HEK293 (cell line): ENCODE measurements around the gene CLDN19.

ENCODE experiments used
- CTCF ChIA-PET: fragments of 350-600 bp; formaldehyde crosslinking; extraction: SDS; loops from one replicate; lab custom pipeline; 2021; ENCODE audit warnings: antibody characterized with exemption; lab: Yijun Ruan, JAX
- POLR2A ChIA-PET: fragments of 300-600 bp; formaldehyde crosslinking; extraction: SDS; loops from one replicate; lab custom pipeline; 2020; ENCODE audit warnings: antibody characterized with exemption, inconsistent platforms; lab: Yijun Ruan, JAX
- H3K27ac ChIP-seq: fragments of 200-500 bp; sonication (Bioruptor generic); 2 replicates; pipeline ENCODE4 v1.5.1; 2014; ENCODE audit warnings: low read depth, low read length, control low read depth, inconsistent platforms; ENCODE audit errors: extremely low read depth
- H3K36me3 ChIP-seq, 2 experiments: fragments of 200-500 bp in 1 of 2; sonication (Bioruptor generic) in 1 of 2; 1 replicate in 1 of 2; 2 replicates in 1 of 2; pipeline ENCODE4 v1.5.1; 2014 to 2017; ENCODE audit warnings: inconsistent platforms in 2 of 2, low read length in 2 of 2; ENCODE audit not compliant: control insufficient read depth in 2 of 2, insufficient read depth in 1 of 2
- H3K4me1 ChIP-seq: fragments of 200-500 bp; sonication (Bioruptor generic); 2 replicates; pipeline ENCODE4 v1.5.1; 2014; ENCODE audit warnings: mild to moderate bottlenecking, low read length, inconsistent platforms; ENCODE audit not compliant: control insufficient read depth, insufficient read depth
- H3K4me3 ChIP-seq: 2 replicates; pipeline ENCODE4 v1.5.1; 2011; ENCODE audit warnings: low read depth, mild to moderate bottlenecking, control low read depth, low read length, moderate library complexity
- H3K9me3 ChIP-seq: fragments of 200-500 bp; sonication (Bioruptor generic); 2 replicates; pipeline ENCODE4 v1.5.1; 2014; ENCODE audit warnings: low read depth, low read length, inconsistent platforms; ENCODE audit not compliant: control insufficient read depth, insufficient read depth
- GLI2 ChIP-seq: fragments of 450-650 bp; formaldehyde crosslinking; IDR thresholded peaks from 2 replicates; pipeline ENCODE4; 2017; ENCODE audit warnings: missing biosample characterization, missing genetic modification characterization, low read depth, borderline replicate concordance
- SETDB1 ChIP-seq: IDR thresholded peaks from one replicate; pipeline ENCODE4 v1.6.1; 2017; ENCODE audit warnings: mild to moderate bottlenecking, low read length, moderate library complexity, mixed read lengths; ENCODE audit not compliant: insufficient read length
- YY2 ChIP-seq: fragments of 450-650 bp; formaldehyde crosslinking; IDR thresholded peaks from 2 replicates; pipeline ENCODE4 v1.5.1; 2016; ENCODE audit warnings: missing biosample characterization, missing genetic modification characterization
- ZBTB21 ChIP-seq: fragments of 450-650 bp; formaldehyde crosslinking; IDR thresholded peaks from 2 replicates; pipeline ENCODE4 v1.5.1; 2017; ENCODE audit warnings: missing biosample characterization, missing genetic modification characterization
- ZBTB7A ChIP-seq: fragments of 450-650 bp; formaldehyde crosslinking; IDR thresholded peaks from 2 replicates; pipeline ENCODE4 v1.5.1; 2016; ENCODE audit warnings: low read depth, missing biosample characterization, missing genetic modification characterization
- ZFHX2 ChIP-seq: fragments of 450-650 bp; formaldehyde crosslinking; conservative IDR thresholded peaks from 2 replicates; pipeline ENCODE4 v1.5.1; 2016; ENCODE audit warnings: missing biosample characterization, missing genetic modification characterization
- ZNF112 ChIP-seq: fragments of 450-650 bp; formaldehyde crosslinking; IDR thresholded peaks from 2 replicates; pipeline ENCODE4 v1.5.0; 2017; ENCODE audit warnings: missing biosample characterization, missing genetic modification characterization
- ZNF157 ChIP-seq: fragments of 450-650 bp; formaldehyde crosslinking; IDR thresholded peaks from 2 replicates; pipeline ENCODE4 v1.5.1; 2016; ENCODE audit warnings: missing biosample characterization, missing genetic modification characterization
- ZNF184 ChIP-seq: fragments of 450-650 bp; IDR thresholded peaks from 2 replicates; pipeline ENCODE4 v1.5.1; 2018; ENCODE audit warnings: missing biosample characterization, mild to moderate bottlenecking, missing genetic modification characterization
- ZNF19 ChIP-seq: fragments of 450-650 bp; formaldehyde crosslinking; IDR thresholded peaks from 2 replicates; pipeline ENCODE4; 2016; ENCODE audit warnings: missing biosample characterization, missing genetic modification characterization, low read depth
- ZNF394 ChIP-seq: fragments of 450-650 bp; formaldehyde crosslinking; IDR thresholded peaks from 2 replicates; pipeline ENCODE4 v1.5.1; 2016; ENCODE audit warnings: missing biosample characterization, missing genetic modification characterization, mild to moderate bottlenecking, moderate library complexity, borderline replicate concordance
- ZNF473 ChIP-seq: fragments of 450-650 bp; formaldehyde crosslinking; IDR thresholded peaks from 2 replicates; pipeline ENCODE4 v1.5.1; 2017; ENCODE audit warnings: missing biosample characterization, missing genetic modification characterization
- ZNF514 ChIP-seq: fragments of 450-650 bp; formaldehyde crosslinking; IDR thresholded peaks from 2 replicates; pipeline ENCODE4 v1.5.1; 2016; ENCODE audit warnings: missing biosample characterization, missing genetic modification characterization
- ZNF658 ChIP-seq: fragments of 450-650 bp; formaldehyde crosslinking; IDR thresholded peaks from 2 replicates; pipeline ENCODE4; 2016; ENCODE audit warnings: missing biosample characterization, missing genetic modification characterization
- ZXDB ChIP-seq: fragments of 450-650 bp; formaldehyde crosslinking; IDR thresholded peaks from 2 replicates; pipeline ENCODE4 v1.5.1; 2016; ENCODE audit warnings: missing biosample characterization, missing genetic modification characterization
- TF ChIP-seq, protein P1 (sequence below): fragments of 450-650 bp; formaldehyde crosslinking; IDR thresholded peaks from 2 replicates; pipeline ENCODE4 v1.5.1; 2017; ENCODE audit warnings: missing biosample characterization, missing genetic modification characterization
- TF ChIP-seq, protein P2 (sequence below): fragments of 450-650 bp; IDR thresholded peaks from 2 replicates; pipeline ENCODE4 v1.5.1; 2018; ENCODE audit warnings: missing biosample characterization, mild to moderate bottlenecking, missing genetic modification characterization
- TF ChIP-seq, protein P3 (sequence below): fragments of 450-650 bp; formaldehyde crosslinking; IDR thresholded peaks from 2 replicates; pipeline ENCODE4 v1.5.1; 2016; ENCODE audit warnings: missing biosample characterization, missing genetic modification characterization
- TF ChIP-seq, protein P4 (sequence below): fragments of 450-650 bp; formaldehyde crosslinking; conservative IDR thresholded peaks from 2 replicates; pipeline ENCODE4 v1.5.1; 2016; ENCODE audit warnings: low read depth, missing biosample characterization, missing genetic modification characterization
- TF ChIP-seq, protein P5 (sequence below): fragments of 450-650 bp; formaldehyde crosslinking; IDR thresholded peaks from 2 replicates; pipeline ENCODE4 v1.5.1; 2016; ENCODE audit warnings: missing biosample characterization, missing genetic modification characterization

The CLDN19 gene

DNA sequence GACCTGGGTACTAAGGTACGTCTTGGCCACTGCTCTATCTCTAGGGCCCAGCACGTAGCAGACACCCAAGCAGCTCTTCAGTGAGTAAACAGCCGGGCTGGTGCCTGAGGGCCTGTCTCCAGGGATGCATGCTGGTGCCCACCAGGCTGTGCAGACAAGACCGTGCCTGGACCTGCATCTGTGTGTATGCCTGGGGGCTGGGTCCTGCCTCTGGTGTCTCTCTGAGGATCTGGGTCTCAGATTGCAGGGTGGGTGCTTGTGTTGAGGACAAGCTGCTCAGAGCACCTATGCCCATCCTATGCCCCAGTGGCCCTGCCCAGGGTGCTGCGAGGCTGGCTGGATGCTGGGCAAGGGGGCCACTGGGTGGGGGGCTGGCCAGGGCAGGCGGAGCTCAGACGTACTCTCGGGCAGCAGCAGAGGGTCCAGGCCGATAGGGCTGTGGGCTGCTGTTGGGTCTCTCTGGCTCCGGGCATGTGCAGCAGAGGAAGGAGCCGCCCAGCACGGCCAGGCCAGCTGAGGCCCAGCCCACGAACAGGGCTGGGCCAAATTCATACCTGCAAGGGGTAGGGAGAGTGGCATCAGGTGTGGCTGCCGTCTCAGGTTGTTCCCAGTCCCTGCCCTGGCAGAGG lies 4.4 kb downstream of the CLDN19 start:
- no peaks in the 10 kb centered on the region for H3K36me3 ChIP-seq
- no peak overlapping the region for H3K4me3 ChIP-seq
- no peaks in the 10 kb centered on the region for H3K4me1 ChIP-seq
- H3K9me3 ChIP-seq: no peaks in the 10 kb centered on the region
- POLR2A ChIA-PET: no interaction called here
- TF ChIP-seq ZBTB21 (tag by site-specific recombination) (no peak), ZNF19 (tag by site-specific recombination) (no peak), ZFHX2 (0 out of 2 replicates have a peak, but pooled peaks have one; percentile 8)
- H3K27ac ChIP-seq: no peak overlapping the region
- CTCF ChIA-PET: interaction anchor here (0.6 to 1.7 kb wide), 3 partner anchors 31 to 224 kb away, joined by 3 to 4 read pairs (median 3); partner anchors contain the start of gene P3H1

DNA sequence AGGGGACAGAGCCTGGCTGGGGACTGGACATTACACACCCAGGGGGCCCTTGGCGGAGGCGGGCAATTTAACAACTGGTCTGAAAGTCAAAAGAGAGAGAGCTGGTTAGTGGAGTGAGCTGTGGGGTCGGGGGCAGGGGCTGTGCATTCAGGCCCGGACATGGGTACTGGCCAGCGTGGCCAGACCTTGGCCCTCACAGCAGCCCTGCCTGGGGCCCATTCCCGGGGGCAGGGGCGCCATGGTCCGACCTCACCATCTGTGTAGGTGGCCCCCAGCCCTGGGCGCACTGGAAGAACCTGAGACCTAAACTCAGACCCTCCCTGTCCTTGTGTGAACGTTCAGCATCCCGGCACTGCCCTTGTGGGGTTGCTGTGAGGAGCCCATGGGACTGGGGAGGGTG lies 5.0 kb downstream of the CLDN19 start:
- CTCF ChIA-PET: interaction anchor here (1.7 kb wide), 1 partner anchor 31 kb away, joined by 4 read pairs; the partner anchor contains the start of gene P3H1
- no peak overlapping the region for H3K4me3 ChIP-seq
- TF ChIP-seq, protein P1, sequence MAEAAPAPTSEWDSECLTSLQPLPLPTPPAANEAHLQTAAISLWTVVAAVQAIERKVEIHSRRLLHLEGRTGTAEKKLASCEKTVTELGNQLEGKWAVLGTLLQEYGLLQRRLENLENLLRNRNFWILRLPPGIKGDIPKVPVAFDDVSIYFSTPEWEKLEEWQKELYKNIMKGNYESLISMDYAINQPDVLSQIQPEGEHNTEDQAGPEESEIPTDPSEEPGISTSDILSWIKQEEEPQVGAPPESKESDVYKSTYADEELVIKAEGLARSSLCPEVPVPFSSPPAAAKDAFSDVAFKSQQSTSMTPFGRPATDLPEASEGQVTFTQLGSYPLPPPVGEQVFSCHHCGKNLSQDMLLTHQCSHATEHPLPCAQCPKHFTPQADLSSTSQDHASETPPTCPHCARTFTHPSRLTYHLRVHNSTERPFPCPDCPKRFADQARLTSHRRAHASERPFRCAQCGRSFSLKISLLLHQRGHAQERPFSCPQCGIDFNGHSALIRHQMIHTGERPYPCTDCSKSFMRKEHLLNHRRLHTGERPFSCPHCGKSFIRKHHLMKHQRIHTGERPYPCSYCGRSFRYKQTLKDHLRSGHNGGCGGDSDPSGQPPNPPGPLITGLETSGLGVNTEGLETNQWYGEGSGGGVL: no peak
- TF ChIP-seq, protein P2, sequence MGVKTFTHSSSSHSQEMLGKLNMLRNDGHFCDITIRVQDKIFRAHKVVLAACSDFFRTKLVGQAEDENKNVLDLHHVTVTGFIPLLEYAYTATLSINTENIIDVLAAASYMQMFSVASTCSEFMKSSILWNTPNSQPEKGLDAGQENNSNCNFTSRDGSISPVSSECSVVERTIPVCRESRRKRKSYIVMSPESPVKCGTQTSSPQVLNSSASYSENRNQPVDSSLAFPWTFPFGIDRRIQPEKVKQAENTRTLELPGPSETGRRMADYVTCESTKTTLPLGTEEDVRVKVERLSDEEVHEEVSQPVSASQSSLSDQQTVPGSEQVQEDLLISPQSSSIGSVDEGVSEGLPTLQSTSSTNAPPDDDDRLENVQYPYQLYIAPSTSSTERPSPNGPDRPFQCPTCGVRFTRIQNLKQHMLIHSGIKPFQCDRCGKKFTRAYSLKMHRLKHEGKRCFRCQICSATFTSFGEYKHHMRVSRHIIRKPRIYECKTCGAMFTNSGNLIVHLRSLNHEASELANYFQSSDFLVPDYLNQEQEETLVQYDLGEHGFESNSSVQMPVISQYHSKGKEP (tag by site-specific recombination): no peak
- TF ChIP-seq ZBTB7A (tag by site-specific recombination) (no peak), ZBTB21 (tag by site-specific recombination) (no peak), ZXDB (tag by site-specific recombination) (no peak), ZNF157 (tag by site-specific recombination) (no peak), YY2 (no peak), GLI2 (tag by site-specific recombination) (no peak), ZNF184 (no peak), ZNF394 (tag by site-specific recombination) (no peak), ZNF473 (no peak), ZFHX2 (no peak), ZNF514 (tag by site-specific recombination) (no peak), ZNF658 (tag by site-specific recombination) (no peak), ZNF112 (tag by site-specific recombination) (no peak), SETDB1 (no peak)
- TF ChIP-seq, protein P3, sequence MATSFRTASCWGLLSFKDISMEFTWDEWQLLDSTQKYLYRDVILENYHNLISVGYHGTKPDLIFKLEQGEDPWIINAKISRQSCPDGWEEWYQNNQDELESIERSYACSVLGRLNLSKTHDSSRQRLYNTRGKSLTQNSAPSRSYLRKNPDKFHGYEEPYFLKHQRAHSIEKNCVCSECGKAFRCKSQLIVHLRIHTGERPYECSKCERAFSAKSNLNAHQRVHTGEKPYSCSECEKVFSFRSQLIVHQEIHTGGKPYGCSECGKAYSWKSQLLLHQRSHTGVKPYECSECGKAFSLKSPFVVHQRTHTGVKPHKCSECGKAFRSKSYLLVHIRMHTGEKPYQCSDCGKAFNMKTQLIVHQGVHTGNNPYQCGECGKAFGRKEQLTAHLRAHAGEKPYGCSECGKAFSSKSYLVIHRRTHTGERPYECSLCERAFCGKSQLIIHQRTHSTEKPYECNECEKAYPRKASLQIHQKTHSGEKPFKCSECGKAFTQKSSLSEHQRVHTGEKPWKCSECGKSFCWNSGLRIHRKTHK (tag by site-specific recombination): no peak
- TF ChIP-seq, protein P4, sequence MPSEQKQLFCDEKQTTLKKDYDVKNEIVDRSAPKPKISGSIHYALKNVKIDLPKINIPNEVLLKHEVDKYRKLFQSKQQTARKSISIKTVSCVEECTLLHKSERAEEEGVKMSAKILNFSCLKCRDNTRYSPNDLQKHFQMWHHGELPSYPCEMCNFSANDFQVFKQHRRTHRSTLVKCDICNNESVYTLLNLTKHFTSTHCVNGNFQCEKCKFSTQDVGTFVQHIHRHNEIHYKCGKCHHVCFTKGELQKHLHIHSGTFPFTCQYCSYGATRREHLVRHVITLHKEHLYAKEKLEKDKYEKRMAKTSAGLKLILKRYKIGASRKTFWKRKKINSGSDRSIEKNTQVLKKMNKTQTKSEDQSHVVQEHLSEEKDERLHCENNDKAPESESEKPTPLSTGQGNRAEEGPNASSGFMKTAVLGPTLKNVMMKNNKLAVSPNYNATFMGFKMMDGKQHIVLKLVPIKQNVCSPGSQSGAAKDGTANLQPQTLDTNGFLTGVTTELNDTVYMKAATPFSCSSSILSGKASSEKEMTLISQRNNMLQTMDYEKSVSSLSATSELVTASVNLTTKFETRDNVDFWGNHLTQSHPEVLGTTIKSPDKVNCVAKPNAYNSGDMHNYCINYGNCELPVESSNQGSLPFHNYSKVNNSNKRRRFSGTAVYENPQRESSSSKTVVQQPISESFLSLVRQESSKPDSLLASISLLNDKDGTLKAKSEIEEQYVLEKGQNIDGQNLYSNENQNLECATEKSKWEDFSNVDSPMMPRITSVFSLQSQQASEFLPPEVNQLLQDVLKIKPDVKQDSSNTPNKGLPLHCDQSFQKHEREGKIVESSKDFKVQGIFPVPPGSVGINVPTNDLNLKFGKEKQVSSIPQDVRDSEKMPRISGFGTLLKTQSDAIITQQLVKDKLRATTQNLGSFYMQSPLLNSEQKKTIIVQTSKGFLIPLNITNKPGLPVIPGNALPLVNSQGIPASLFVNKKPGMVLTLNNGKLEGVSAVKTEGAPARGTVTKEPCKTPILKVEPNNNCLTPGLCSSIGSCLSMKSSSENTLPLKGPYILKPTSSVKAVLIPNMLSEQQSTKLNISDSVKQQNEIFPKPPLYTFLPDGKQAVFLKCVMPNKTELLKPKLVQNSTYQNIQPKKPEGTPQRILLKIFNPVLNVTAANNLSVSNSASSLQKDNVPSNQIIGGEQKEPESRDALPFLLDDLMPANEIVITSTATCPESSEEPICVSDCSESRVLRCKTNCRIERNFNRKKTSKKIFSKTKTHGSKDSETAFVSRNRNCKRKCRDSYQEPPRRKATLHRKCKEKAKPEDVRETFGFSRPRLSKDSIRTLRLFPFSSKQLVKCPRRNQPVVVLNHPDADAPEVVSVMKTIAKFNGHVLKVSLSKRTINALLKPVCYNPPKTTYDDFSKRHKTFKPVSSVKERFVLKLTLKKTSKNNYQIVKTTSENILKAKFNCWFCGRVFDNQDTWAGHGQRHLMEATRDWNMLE (tag by site-specific recombination): no peak
- TF ChIP-seq, protein P5, sequence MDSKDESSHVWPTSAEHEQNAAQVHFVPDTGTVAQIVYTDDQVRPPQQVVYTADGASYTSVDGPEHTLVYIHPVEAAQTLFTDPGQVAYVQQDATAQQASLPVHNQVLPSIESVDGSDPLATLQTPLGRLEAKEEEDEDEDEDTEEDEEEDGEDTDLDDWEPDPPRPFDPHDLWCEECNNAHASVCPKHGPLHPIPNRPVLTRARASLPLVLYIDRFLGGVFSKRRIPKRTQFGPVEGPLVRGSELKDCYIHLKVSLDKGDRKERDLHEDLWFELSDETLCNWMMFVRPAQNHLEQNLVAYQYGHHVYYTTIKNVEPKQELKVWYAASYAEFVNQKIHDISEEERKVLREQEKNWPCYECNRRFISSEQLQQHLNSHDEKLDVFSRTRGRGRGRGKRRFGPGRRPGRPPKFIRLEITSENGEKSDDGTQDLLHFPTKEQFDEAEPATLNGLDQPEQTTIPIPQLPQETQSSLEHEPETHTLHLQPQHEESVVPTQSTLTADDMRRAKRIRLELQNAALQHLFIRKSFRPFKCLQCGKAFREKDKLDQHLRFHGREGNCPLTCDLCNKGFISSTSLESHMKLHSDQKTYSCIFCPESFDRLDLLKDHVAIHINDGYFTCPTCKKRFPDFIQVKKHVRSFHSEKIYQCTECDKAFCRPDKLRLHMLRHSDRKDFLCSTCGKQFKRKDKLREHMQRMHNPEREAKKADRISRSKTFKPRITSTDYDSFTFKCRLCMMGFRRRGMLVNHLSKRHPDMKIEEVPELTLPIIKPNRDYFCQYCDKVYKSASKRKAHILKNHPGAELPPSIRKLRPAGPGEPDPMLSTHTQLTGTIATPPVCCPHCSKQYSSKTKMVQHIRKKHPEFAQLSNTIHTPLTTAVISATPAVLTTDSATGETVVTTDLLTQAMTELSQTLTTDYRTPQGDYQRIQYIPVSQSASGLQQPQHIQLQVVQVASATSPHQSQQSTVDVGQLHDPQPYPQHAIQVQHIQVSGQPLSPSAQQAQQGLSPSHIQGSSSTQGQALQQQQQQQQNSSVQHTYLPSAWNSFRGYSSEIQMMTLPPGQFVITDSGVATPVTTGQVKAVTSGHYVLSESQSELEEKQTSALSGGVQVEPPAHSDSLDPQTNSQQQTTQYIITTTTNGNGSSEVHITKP (tag by site-specific recombination): no peak
- POLR2A ChIA-PET: no interaction called here
- H3K9me3 ChIP-seq: no peaks in the 10 kb centered on the region
- no peaks in the 10 kb centered on the region for H3K36me3 ChIP-seq
- no peaks in the 10 kb centered on the region for H3K4me1 ChIP-seq
- no peak overlapping the region for H3K27ac ChIP-seq
